K562 (cell line): ENCODE data around the gene CC2D2B. TPM values are rescaled to one million over a fixed set of nuclear protein-coding genes. Genes with fewer than 3 reads are reported as not detected.

Experiments used
- ATAC-seq: fragments of 200-7000 bp; cut with Tn5 transposase; 3 replicates; pipeline ENCODE4 v1.9.1; 2020; ENCODE audit warnings: moderate library complexity
- BruUV-seq: library from RNA; stranded (reverse); fragments of 400-500 nt; replicated peaks from 2 replicates; lab custom pipeline; 2021; lab: Mats Ljungman, UMichigan
- CTCF ChIA-PET: fragments of 300-600 bp; formaldehyde crosslinking; extraction: SDS; loops from one replicate; lab custom pipeline; 2021; ENCODE audit warnings: low intra/inter-chr PET ratio; lab: Yijun Ruan, JAX
- POLR2A ChIA-PET: fragments of 300-600, 350-650 bp; sonication (Branson Sonifier 250); formaldehyde crosslinking; extraction: SDS; loops from one replicate; lab custom pipeline; 2021; ENCODE audit warnings: antibody characterized with exemption, inconsistent platforms; lab: Yijun Ruan, JAX
- DNase-seq, 4 experiments: peaks; one replicate each; pipeline versions ENCODE4 v3.0.0 to v3.0.0-alpha.2; 2011 to 2018; ENCODE audit warnings: low spot score in 3 of 4, mixed read lengths in 3 of 4; ENCODE audit errors: extremely low read depth in 1 of 4
- FAIRE-seq: peaks from 2 replicates; lab custom pipeline; 2011; peaks lifted over from hg19 to GRCh38; lab: Jason Lieb, UNC
- H2AFZ ChIP-seq: 2 replicates; pipeline ENCODE4 v1.6.0; 2011; ENCODE audit warnings: low read depth, low read length, control low read depth, inconsistent platforms
- H3K27ac ChIP-seq: fragments of 200-600 bp; 3 replicates; pipeline ENCODE4 v1.8.0; 2011; ENCODE audit warnings: low read depth, mild to moderate bottlenecking, control low read depth, inconsistent platforms, low read length, moderate library complexity, mixed read lengths; ENCODE audit errors: extremely low read depth
- H3K27me3 ChIP-seq, 2 experiments: fragments of 300-600 bp in 1 of 2; 2 replicates in 1 of 2; 3 replicates in 1 of 2; pipeline versions ENCODE4 v1.6.0 to v1.8.0; 2011; ENCODE audit warnings: inconsistent platforms in 2 of 2, low read length in 2 of 2, mild to moderate bottlenecking in 1 of 2, mixed read lengths in 1 of 2, moderate library complexity in 1 of 2; ENCODE audit not compliant: control insufficient read depth in 2 of 2, insufficient read depth in 2 of 2
- H3K36me3 ChIP-seq: fragments of 300-600 bp; 3 replicates; pipeline ENCODE4 v1.8.0; 2011; ENCODE audit warnings: mild to moderate bottlenecking, low read length, inconsistent platforms; ENCODE audit not compliant: control insufficient read depth, insufficient read depth
- H3K4me1 ChIP-seq, 2 experiments: fragments of 200-600 bp in 1 of 2; replicated peaks in 1 of 2; 2 replicates in 1 of 2; 3 replicates in 1 of 2; pipeline versions ENCODE4 v1.5.1 to v1.8.0; 2011; ENCODE audit warnings: inconsistent platforms in 2 of 2, low read length in 2 of 2, mild to moderate bottlenecking in 1 of 2, mixed read lengths in 1 of 2, moderate library complexity in 1 of 2; ENCODE audit not compliant: control insufficient read depth in 2 of 2, insufficient read depth in 2 of 2
- H3K4me2 ChIP-seq: 2 replicates; pipeline ENCODE4 v1.6.1; 2011; ENCODE audit warnings: low read length, control low read depth, inconsistent platforms, mixed read lengths; ENCODE audit not compliant: insufficient read depth
- H3K4me3 ChIP-seq: fragments of 200-600 bp; sonication (generic), shearing (Covaris generic); 2 replicates; pipeline ENCODE4 v1.5.1; 2016; ENCODE audit warnings: control low read depth, inconsistent platforms
- H3K79me2 ChIP-seq: fragments of 200-600 bp; 3 replicates; pipeline ENCODE4 v1.8.0; 2011; ENCODE audit warnings: low read length, inconsistent platforms; ENCODE audit not compliant: control insufficient read depth, insufficient read depth
- H3K9ac ChIP-seq, 2 experiments: 2 replicates each; pipeline versions ENCODE4 v1.6.0 to v1.6.1; 2011; ENCODE audit warnings: low read depth in 2 of 2, low read length in 2 of 2, control low read depth in 1 of 2, inconsistent platforms in 1 of 2, mild to moderate bottlenecking in 1 of 2, mixed read lengths in 1 of 2; ENCODE audit not compliant: insufficient read depth in 1 of 2
- H3K9me1 ChIP-seq: one replicate; pipeline ENCODE4 v1.6.0; 2011; ENCODE audit warnings: inconsistent platforms, mild to moderate bottlenecking, low read length, moderate library complexity; ENCODE audit not compliant: control insufficient read depth, insufficient read depth
- H3K9me3 ChIP-seq: replicated peaks from 2 replicates; pipeline ENCODE4 v1.5.1; 2011; ENCODE audit warnings: low read depth, low read length, inconsistent platforms; ENCODE audit not compliant: control insufficient read depth, insufficient read depth
- H4K20me1 ChIP-seq: replicated peaks from 2 replicates; pipeline ENCODE4 v1.6.1; 2011; ENCODE audit warnings: low read length, inconsistent platforms, mixed read lengths; ENCODE audit not compliant: control insufficient read depth, insufficient read depth
- FUS ChIP-seq: fragments of 200-400 bp; formaldehyde crosslinking; optimal IDR thresholded peaks from 2 replicates; pipeline ENCODE3; 2017; ENCODE audit warnings: low read depth, low read length
- LEF1 ChIP-seq: fragments of 450-650 bp; IDR thresholded peaks from 2 replicates; pipeline ENCODE4 v1.6.1; 2016; ENCODE audit warnings: mild to moderate bottlenecking
- MED1 ChIP-seq: sonication (generic); formaldehyde crosslinking; IDR thresholded peaks from 2 replicates; pipeline ENCODE4 v1.8.1; 2023; ENCODE audit warnings: missing genetic modification reagents, borderline replicate concordance
- PCBP2 ChIP-seq: fragments of 200-400 bp; formaldehyde crosslinking; IDR thresholded peaks from 2 replicates; pipeline ENCODE4 v1.6.1; 2018; ENCODE audit warnings: low read length, low read depth, mild to moderate bottlenecking, moderate library complexity; ENCODE audit not compliant: poor library complexity, severe bottlenecking
- SFPQ ChIP-seq: fragments of 200-400 bp; formaldehyde crosslinking; IDR thresholded peaks from 2 replicates; pipeline ENCODE4 v1.6.1; 2017; ENCODE audit warnings: mild to moderate bottlenecking, low read depth, low read length, moderate library complexity
- ZC3H4 ChIP-seq: sonication (generic); formaldehyde crosslinking; IDR thresholded peaks from 2 replicates; pipeline ENCODE4 v1.9.0; 2021; ENCODE audit warnings: missing genetic modification reagents, borderline replicate concordance
- ZNF551 ChIP-seq: fragments of 250-450 bp; sonication (Bioruptor Pico); IDR thresholded peaks from 2 replicates; pipeline ENCODE4 v1.5.0; 2021; ENCODE audit warnings: mild to moderate bottlenecking, moderate library complexity
- WGBS: fragments of 100-300 bp; shearing (Covaris generic); methylation state at CpG from one replicate; pipeline ENCODE4 v1.1.6; 2016; ENCODE audit warnings: low coverage, mixed read lengths; ENCODE audit not compliant: insufficient coverage; ENCODE audit errors: missing lambda C conversion rate; 5-methylcytosine and 5-hydroxymethylcytosine counted together
- in situ Hi-C: fragments of 300-500 bp; cut with MboI; formaldehyde crosslinking; loops from 4 replicates; pipeline ENCODE4 v1.15.0; 2018; ENCODE audit warnings: inconsistent platforms, mixed read lengths
- intact Hi-C: fragments of 100-400 bp; cut with micrococcal nuclease; formaldehyde crosslinking; loops from 2 replicates; pipeline ENCODE4 v1.14.2; 2022
- polyA plus RNA-seq, 8 experiments: library from polyadenylated mRNA; depleted of rRNA in 4 of 8; stranded (reverse) in 5 of 8; unstranded in 3 of 8; fragments of >200 nt; fragmentation: Nextera tagmentation in 2 of 8; fragmentation: Illumina TruSeq in 1 of 8; extraction: Ambion mirVana in 2 of 8; extraction: Trizol in 1 of 8; gene quantifications; 2 replicates each; pipeline versions ENCODE4 v1.2.1 to v1.2.3, GENCODE V29; 2011 to 2014; ENCODE audit warnings: inconsistent platforms in 1 of 8, missing spikeins in 1 of 8
- total RNA-seq, 7 experiments: library from RNA; depleted of rRNA in 6 of 7; stranded (reverse); fragments of >200 nt in 6 of 7; fragmentation: Illumina TruSeq in 2 of 7; extraction: Trizol in 2 of 7; gene quantifications; 2 replicates each; pipeline versions ENCODE4 v1.2.1 to v1.2.3, GENCODE V29; 2011 to 2021; ENCODE audit warnings: low replicate concordance in 1 of 7

CC2D2B gene
- total and polyA plus RNA-seq, 9 of the 15 experiments (the other 6 are each of a cell fraction or from before 2014, with no cell fraction given) = 0.10 to 0.34 (median 0.20) TPM; not detected in 5

GRCh38 chr10:95987685-95988426, 80.1 kb downstream of the CC2D2B start:
- no peak overlapping the region for H3K9ac ChIP-seq
- DNase-seq = no peak
- CTCF ChIA-PET = no interaction called here
- no peaks in the 10 kb centered on the region for H3K9me1 ChIP-seq
- H3K9me3 ChIP-seq = no peaks in the 10 kb centered on the region
- H3K4me1 ChIP-seq = no peaks in the 10 kb centered on the region
- no peak overlapping the region for H3K4me2 ChIP-seq
- FAIRE-seq = no peak
- H3K4me3 ChIP-seq = no peak overlapping the region
- TF ChIP-seq MED1 (CRISPR knock-in tag) (no peak), FUS (no peak), ZNF551 (CRISPR knock-in tag) (no peak), SFPQ (no peak), PCBP2 (no peak), ZC3H4 (CRISPR knock-in tag) (no peak), LEF1 (no peak)
- TF ChIP-seq, all 486 proteins: peak for 0
- H3K79me2 ChIP-seq = no peaks in the 10 kb centered on the region
- POLR2A ChIA-PET = no interaction called here
- no peak overlapping the region for H3K27ac ChIP-seq
- intact Hi-C loops (no loop called here), in situ Hi-C loops (no loop called here)
- 0% methylated on average over 2 of the region's 2 CpGs for WGBS
- H2AFZ ChIP-seq = no peak overlapping the region
- H4K20me1 ChIP-seq = no peaks in the 10 kb centered on the region
- no peaks in the 10 kb centered on the region for H3K36me3 ChIP-seq
- no peak for ATAC-seq
- BruUV-seq = no TSS peak
- H3K27me3 ChIP-seq = peaks cover 4 to 5% of the 10 kb centered on the region in 2 experiments; a peak in 2 of 5 replicates
